Posterior vena cava (tissue), 2 donors: ENCODE data around the gene PCF11. TPM values are rescaled to one million over a fixed set of nuclear protein-coding genes. Genes with fewer than 3 reads are reported as not detected.

Experiments
- DNase-seq: peaks from one replicate; pipeline ENCODE4 v3.0.0-alpha.2; 2020; ENCODE audit warnings: low spot score
- intact Hi-C, 2 donors: fragments of 100-400 bp; cut with DNase I; formaldehyde crosslinking; loops; one replicate each; pipeline versions ENCODE4 v1.14.1 to v1.14.2; 2022 to 2023
- total RNA-seq, 2 donors: library from RNA; stranded (reverse); fragmentation: NEBNext Ultra II Directional; extraction: Animal tissue kit (Norgen Biotek cat#: 25700); gene quantifications; one replicate each; pipeline ENCODE4 v1.2.1, GENCODE V29; 2021
- donor health status: DM: yes; HTN: yes; CAD: no.
- donor health status: DM: yes; HTN: yes; CAD: no.

PCF11 gene
- total RNA-seq, 2 donors from 2014 or later, result 45.0 to 46.1 TPM

DNA sequence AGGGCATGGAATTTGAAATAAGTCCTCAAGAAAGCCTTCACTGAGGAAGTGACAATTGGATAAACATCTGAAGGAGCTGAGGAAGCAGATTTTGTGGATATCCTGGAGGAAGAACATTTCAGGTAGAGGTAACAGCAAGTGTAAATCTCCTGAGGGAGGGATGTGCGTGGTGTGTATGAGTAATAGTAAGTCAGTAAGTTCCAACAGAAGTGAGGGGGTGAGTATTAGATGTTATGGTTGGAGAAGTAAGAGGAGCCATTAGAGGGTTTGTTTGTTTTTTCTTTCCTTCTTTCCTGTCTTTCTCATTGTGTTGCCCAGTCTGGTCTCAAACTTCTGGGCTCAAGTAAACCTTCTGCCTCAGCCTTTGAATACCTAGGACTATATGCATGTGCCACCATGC is 65.6 kb downstream of the PCF11 start:
- DNase-seq, result no peak
- intact Hi-C loops, result no loop called here

DNA sequence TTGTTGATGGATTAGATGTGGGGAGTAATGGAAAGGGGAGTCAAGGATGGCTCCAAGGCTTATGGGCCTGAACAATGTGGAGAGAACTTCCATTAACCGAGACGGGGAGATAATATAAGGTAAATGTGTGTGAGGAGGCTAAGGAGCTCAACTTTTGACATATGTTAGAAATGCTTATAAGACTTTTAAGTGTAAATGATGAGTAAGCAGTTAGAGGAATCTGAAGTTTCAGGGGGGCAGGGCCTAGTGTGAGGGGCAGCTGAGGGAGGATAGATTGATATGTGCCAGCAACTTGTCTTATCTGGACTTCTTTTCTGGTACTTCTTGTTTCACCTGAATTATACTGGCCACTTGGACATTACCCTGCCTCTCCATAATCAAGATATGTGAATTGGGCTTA is 66.5 kb downstream of the PCF11 start:
- intact Hi-C loops, result no loop called here

DNA sequence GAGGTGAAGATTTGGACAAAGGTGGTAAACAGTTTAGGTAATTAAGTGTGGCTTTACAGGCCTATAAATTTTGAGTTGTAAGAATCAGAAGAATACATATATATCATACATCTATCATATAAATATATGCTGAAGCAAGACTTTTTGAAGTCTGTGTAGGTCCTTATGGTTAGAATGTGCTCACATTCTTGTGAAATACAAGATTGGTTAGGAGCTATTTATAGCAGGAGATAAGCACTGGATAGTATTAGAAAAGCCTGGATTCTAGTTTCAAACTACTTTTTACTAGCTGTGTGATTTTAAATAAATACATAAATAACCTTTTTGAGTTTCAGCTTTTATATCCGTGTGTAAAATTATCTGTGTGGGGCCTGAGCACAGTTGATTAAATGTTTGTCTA is 78.9 kb downstream of the PCF11 start:
- intact Hi-C loops, result no loop called here

More for the DNA sequence above, 66.5 kb downstream of the PCF11 start:
- DNase-seq, result no peak

More for the DNA sequence above, 78.9 kb downstream of the PCF11 start:
- DNase-seq, result no peak

Other genes with a start within 250 kb of the PCF11 start
- 10 to 100 TPM; 22.1 to 27.9 TPM for gene RAB30, start 85.2 kb upstream of the PCF11 start, total RNA-seq
- 10 to 100 TPM in 1 of 2 donors, 1 to 10 TPM in 1; 9.5 to 11.5 TPM for gene ANKRD42, start 36.6 kb downstream of the PCF11 start, total RNA-seq
- gene CCDC90B, start 129.2 kb downstream of the PCF11 start, total RNA-seq, result 10 to 100 TPM; 29.6 to 33.3 TPM